HEK293T (cell line): ENCODE results near the gene PLEKHA5.

Source experiments
- BHLHE40 ChIP-seq: fragments of 450-650 bp; IDR thresholded peaks from 2 replicates; pipeline ENCODE4 v1.6.1; 2016; ENCODE audit warnings: mild to moderate bottlenecking, moderate library complexity, borderline replicate concordance
- CTBP1 ChIP-seq: fragments of 450-650 bp; IDR thresholded peaks from 2 replicates; pipeline ENCODE4 v1.6.1; 2016; ENCODE audit warnings: borderline replicate concordance
- ELF4 ChIP-seq: fragments of 450-650 bp; IDR thresholded peaks from 2 replicates; pipeline ENCODE4 v1.6.1; 2017; ENCODE audit warnings: antibody characterized with exemption
- FOXA1 ChIP-seq: fragments of 450-650 bp; IDR thresholded peaks from 2 replicates; pipeline ENCODE4 v1.6.1; 2016; ENCODE audit warnings: mild to moderate bottlenecking
- FOXK2 ChIP-seq: fragments of 450-650 bp; IDR thresholded peaks from 2 replicates; pipeline ENCODE4 v1.6.1; 2016; ENCODE audit warnings: mild to moderate bottlenecking
- FOXM1 ChIP-seq: fragments of 450-650 bp; IDR thresholded peaks from 2 replicates; pipeline ENCODE4 v1.6.1; 2017; ENCODE audit warnings: mild to moderate bottlenecking, borderline replicate concordance
- HDGF ChIP-seq: fragments of 450-650 bp; IDR thresholded peaks from 2 replicates; pipeline ENCODE4 v1.6.1; 2017; ENCODE audit warnings: antibody characterized with exemption, borderline replicate concordance
- LEF1 ChIP-seq: fragments of 450-650 bp; IDR thresholded peaks from 2 replicates; pipeline ENCODE4 v1.6.1; 2017; ENCODE audit warnings: mild to moderate bottlenecking, borderline replicate concordance
- NFRKB ChIP-seq: fragments of 450-650 bp; IDR thresholded peaks from 2 replicates; pipeline ENCODE4 v1.6.1; 2016; ENCODE audit warnings: mild to moderate bottlenecking, moderate library complexity
- SP1 ChIP-seq: fragments of 450-650 bp; IDR thresholded peaks from 2 replicates; pipeline ENCODE4 v1.6.1; 2017
- SUZ12 ChIP-seq: fragments of 450-650 bp; IDR thresholded peaks from 2 replicates; pipeline ENCODE4 v1.6.1; 2016; ENCODE audit warnings: mild to moderate bottlenecking
- TARDBP ChIP-seq: fragments of 450-650 bp; IDR thresholded peaks from 2 replicates; pipeline ENCODE4 v1.6.1; 2016
- ZNF384 ChIP-seq: fragments of 450-650 bp; IDR thresholded peaks from 2 replicates; pipeline ENCODE4 v1.6.1; 2016
- TF ChIP-seq, protein P1 (sequence below): fragments of 450-650 bp; IDR thresholded peaks from 2 replicates; pipeline ENCODE4 v1.6.1; 2016

DNA sequence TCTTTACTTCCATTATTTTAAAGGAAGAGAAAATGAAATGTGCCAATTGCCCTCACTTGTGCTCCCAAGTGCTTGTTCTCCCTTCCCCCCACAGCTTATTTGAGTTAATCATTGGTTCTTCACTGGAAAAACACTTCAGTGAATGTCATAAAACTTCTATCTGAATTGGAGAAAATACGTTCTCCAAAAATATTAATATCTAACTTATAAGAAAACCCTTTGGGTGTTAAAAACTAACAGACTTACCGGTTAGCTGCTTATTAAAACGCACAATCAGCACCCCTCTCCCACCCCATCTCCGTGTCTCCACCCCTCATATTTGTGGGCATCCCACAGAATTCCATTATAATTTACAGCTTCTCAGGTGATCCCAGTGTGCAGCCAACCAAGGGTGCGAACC lies 31.7 kb downstream of the PLEKHA5 start:
- no peak for TF ChIP-seq HDGF
- TF ChIP-seq ELF4, result no peak
- no peak for TF ChIP-seq SP1
- TF ChIP-seq, protein P1, sequence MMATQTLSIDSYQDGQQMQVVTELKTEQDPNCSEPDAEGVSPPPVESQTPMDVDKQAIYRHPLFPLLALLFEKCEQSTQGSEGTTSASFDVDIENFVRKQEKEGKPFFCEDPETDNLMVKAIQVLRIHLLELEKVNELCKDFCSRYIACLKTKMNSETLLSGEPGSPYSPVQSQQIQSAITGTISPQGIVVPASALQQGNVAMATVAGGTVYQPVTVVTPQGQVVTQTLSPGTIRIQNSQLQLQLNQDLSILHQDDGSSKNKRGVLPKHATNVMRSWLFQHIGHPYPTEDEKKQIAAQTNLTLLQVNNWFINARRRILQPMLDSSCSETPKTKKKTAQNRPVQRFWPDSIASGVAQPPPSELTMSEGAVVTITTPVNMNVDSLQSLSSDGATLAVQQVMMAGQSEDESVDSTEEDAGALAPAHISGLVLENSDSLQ, result no peak
- no peak for TF ChIP-seq FOXM1
- no peak for TF ChIP-seq LEF1
- no peak for TF ChIP-seq BHLHE40
- no peak for TF ChIP-seq FOXA1
- no peak for TF ChIP-seq FOXK2
- no peak for TF ChIP-seq ZNF384
- no peak for TF ChIP-seq TARDBP
- TF ChIP-seq CTBP1, result no peak
- no peak for TF ChIP-seq SUZ12
- TF ChIP-seq NFRKB, result no peak
